EL (cell line): Measurements from ENCODE around the gene ACOXL.
"Not testable (repeated sequence)": the region's sequence is repeated elsewhere in the genome, so short reads cannot be mapped to it uniquely, and the experiment has no call there.

Experiments
- DNase-seq: peaks from one replicate; pipeline ENCODE4 v3.0.0-alpha.2; 2016

ACOXL gene

DNA sequence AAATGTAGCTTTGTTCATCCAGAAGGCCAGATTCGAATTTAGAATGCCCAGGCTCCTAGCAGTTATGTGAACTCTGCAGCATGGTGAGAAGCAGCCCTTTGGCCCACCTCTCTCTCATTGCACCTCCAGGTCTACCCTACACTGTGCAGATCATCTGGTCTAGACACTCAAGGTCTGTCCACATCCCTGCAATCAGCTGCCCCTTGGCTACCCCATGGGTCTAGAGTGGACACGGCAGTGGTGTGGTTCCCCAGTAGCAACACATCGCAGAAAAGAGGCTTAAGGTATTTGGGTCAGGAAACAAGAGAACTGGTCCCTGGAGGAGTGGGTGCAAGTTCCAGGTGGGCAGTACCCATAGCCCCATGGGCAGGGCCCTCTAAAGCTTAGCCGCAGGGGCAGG lies 311.7 kb downstream of the ACOXL start:
- no peak for DNase-seq

- DNase-seq = not testable (repeated sequence)
These were observed 312.9 kb downstream of the ACOXL start for GRCh38 chr2:111045236-111045635.

- DNase-seq = no peak
These were observed 313.5 kb downstream of the ACOXL start for GRCh38 chr2:111045771-111046444.

- DNase-seq = no peak
These were observed 314.3 kb downstream of the ACOXL start for GRCh38 chr2:111046670-111047069.

- DNase-seq = no peak
These were observed 316.7 kb downstream of the ACOXL start for GRCh38 chr2:111048856-111049768.

DNA sequence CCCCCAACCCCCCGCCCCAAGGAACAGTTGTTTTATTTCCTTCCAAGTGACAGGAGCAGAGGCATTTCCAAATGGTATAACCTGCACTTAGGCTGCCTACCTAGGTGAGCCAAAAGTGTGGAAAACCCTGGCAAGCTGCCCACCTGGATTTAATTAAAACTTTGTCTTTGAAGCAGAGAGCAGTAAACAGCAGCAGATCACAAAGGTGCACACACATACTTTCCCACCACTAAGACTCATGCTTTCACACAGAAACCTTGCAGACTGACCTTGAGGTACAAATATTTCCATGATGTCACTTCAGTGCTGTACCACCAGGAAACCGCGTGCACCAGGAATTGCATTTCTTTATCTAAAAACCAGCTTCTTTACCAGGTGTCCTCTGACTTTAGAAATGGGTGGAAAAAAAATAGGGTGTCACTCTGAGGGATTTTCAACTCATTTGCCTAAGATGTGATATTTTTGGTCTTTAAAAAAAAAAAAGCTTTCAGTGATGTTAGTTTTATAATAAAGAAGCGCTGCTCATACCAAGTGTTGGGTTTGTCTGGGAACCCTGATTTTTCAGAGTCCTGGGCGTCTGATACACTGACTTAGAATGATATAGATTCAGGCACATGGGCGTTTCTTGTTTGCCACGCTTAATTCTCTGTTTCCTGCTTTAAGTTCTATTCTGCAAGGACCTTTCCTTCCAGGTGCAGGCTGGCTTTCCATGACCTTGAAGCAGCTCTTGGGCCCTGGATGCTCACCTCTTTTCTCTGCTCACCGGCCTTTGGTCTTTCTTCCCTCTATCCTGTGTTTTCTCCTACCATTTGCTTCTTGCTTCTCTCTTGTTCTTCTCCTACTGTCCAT lies 317.6 kb downstream of the ACOXL start:
- no peak for DNase-seq

DNA sequence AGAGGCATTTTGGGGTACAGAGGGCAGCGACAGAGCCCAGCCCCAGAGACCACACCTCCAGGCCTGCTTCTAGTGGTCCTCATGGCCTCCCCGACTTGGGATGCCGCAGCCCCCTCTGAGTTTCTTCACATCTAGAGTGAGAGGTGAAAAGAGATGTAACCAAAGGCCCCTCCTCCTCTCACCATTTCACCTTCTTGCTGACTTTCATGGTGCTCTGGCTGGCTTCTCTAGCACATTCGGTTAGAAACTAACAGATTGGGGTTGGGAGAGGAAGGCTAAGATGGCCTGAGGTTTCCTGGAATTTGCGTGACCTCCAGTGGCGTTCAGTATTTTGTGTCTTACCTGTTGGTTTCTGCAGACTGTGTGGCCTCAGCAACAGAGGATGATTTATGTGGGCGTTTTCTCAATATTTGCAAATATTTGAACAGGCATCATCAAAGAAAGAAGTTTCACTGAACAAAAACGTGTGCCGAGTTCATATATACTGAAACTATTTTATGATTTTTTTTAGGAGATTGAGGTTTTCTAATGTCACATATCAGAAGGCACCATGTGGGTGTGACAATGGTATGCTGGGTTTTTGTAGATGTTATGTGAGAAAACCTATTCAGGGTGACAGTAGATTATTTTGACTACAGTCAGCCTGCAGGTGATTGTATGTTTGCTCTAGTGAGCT lies 318.5 kb downstream of the ACOXL start:
- DNase-seq = no peak

- DNase-seq = no peak
These were observed 320.2 kb downstream of the ACOXL start for GRCh38 chr2:111052621-111053020.

GRCh38 chr2:111053266-111053665 lies 320.9 kb downstream of the ACOXL start:
- no peak for DNase-seq

GRCh38 chr2:111053825-111054515 lies 321.6 kb downstream of the ACOXL start:
- no peak for DNase-seq

GRCh38 chr2:111054791-111055691 lies 322.7 kb downstream of the ACOXL start:
- no peak for DNase-seq

DNA sequence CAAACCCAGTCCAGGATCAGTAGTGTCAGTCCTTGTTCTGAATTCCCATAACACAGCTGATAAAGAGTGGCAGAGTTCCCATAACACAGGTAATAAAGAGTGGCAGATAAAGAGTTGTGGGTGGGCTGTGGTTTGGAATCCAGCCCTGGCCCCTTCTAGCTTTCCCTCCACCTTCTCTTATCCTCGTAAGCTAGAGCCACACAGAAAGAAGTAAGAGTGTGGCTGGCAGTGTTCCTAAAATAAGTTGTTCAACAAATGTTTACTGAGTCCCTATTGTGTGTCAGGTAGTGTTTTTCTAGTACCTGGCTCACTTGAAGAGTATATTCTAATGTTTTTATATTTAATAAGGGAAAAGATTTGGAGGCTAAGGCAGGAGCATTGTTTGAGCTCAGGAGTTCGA lies 323.4 kb downstream of the ACOXL start:
- DNase-seq = no peak

GRCh38 chr2:111057045-111057444 lies 324.7 kb downstream of the ACOXL start:
- DNase-seq = no peak

DNA sequence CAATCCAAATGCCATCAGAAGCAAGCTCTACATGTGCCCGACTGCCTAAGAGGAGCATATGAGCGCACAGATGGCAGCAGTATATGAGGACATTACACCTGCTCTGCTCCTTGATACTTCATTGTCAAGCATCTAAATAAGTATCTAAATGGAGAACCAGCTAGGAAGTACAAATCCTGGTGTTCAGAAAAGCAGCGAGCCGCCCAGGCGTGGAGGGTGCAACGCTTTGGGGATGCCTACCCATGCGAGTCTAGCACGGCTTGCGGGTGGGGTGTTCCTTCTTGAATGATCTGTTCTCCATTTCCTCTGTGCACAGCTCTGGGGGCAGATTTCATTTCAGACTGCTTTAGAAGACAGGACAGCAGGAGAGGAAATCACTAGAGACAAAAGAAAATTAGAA lies 325.3 kb downstream of the ACOXL start:
- no peak for DNase-seq

GRCh38 chr2:111058264-111058663 lies 325.9 kb downstream of the ACOXL start:
- DNase-seq = no peak

GRCh38 chr2:111061191-111061590 lies 328.8 kb downstream of the ACOXL start:
- DNase-seq = no peak

GRCh38 chr2:111062417-111062816 lies 330.0 kb downstream of the ACOXL start:
- DNase-seq = no peak

GRCh38 chr2:111066062-111066593 lies 333.8 kb downstream of the ACOXL start:
- no peak for DNase-seq

DNA sequence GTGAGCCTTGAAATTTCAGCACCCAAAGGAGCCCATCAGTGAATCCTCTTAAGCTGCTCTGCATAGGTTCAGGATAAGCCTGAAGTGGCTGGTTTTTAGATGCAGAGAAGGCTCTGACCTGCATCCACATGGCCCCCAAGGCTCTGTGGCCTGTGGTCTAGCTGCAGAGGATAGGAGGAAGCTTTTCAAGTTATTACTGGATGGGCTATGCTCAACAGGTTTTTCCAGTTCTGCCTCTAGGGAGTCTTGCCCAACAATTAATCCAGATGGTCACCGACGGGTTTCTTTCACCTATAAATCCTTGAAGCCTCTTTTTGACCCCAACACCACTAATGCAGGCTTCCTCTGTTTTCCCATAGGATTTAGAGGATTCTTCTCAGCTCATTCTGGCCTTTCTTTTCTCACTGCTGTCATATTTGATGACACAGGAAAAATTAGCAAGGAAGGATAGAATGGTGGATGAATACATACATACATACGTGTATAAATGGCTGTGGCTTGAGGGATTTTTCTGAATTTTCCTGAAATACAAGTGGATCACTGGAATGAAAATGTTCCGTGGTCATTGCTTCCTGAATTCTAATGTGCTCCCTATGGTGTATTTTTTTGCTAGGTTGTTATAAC lies 336.2 kb downstream of the ACOXL start:
- DNase-seq = no peak

- no peak for DNase-seq
These were observed 337.3 kb downstream of the ACOXL start for GRCh38 chr2:111069722-111070121.
